Esophagus squamous epithelium (tissue), 5 donors: ENCODE measurements around the gene PNCK. TPM values are rescaled to one million over a fixed set of nuclear protein-coding genes. Genes with fewer than 3 reads are reported as not detected.

Experiments used
- DNase-seq: peaks from one replicate; lab custom pipeline; 2025; lab: John Stamatoyannopoulos, UW
- H3K27ac ChIP-seq, 4 donors: fragments of 200-600 bp; sonication (generic); one replicate each; pipeline ENCODE4 v1.5.1; 2016 to 2019; ENCODE audit warnings: mild to moderate bottlenecking in 1 of 4
- H3K27me3 ChIP-seq, 4 donors: fragments of 200-600 bp; sonication (generic); 1 replicate in 3 of 4; 2 replicates in 1 of 4; pipeline versions ENCODE4 v1.5.1 to v1.6.0; 2017 to 2021; ENCODE audit warnings: antibody characterized with exemption in 1 of 4
- H3K36me3 ChIP-seq, 3 donors: fragments of 200-600 bp; sonication (generic); one replicate each; pipeline ENCODE4 v1.5.1; 2016 to 2019
- H3K4me1 ChIP-seq, 3 donors: fragments of 200-600 bp; sonication (generic); one replicate each; pipeline ENCODE4 v1.5.1; 2017 to 2019
- H3K4me3 ChIP-seq, 4 donors: fragments of 200-600 bp; sonication (generic); 1 replicate in 3 of 4; 2 replicates in 1 of 4; pipeline ENCODE4 v1.5.1; 2016 to 2019; ENCODE audit warnings: mild to moderate bottlenecking in 2 of 4, moderate library complexity in 1 of 4
- H3K9me3 ChIP-seq, 3 donors: fragments of 200-600 bp; sonication (generic); one replicate each; pipeline ENCODE4 v1.5.1; 2016 to 2019
- POLR2A ChIP-seq, 4 donors: fragments of 450-650 bp; IDR thresholded peaks; one replicate each; pipeline ENCODE4 v1.6.1; 2017; ENCODE audit warnings: antibody characterized with exemption in 4 of 4, mild to moderate bottlenecking in 4 of 4, moderate library complexity in 3 of 4
- WGBS, 2 donors: methylation state at CpG; one replicate each; pipeline ENCODE4 v1.1.5; 2018; 5-methylcytosine and 5-hydroxymethylcytosine counted together
- intact Hi-C: fragments of 100-400 bp; cut with DNase I; formaldehyde crosslinking; loops from one replicate; pipeline ENCODE4 v1.15.0; 2022
- total RNA-seq, 4 donors: library from RNA; depleted of rRNA; stranded (reverse); fragments of >200 nt; gene quantifications; one replicate each; pipeline ENCODE4 v1.1.0, GENCODE V29; 2016
- TF ChIP-seq, protein P1 (sequence below), 6 experiments: fragments of 450-650 bp in 4 of 6; fragments of 200-600 bp in 2 of 6; sonication (generic) in 2 of 6; IDR thresholded peaks; one replicate each; pipeline ENCODE4 v1.5.1; 2016 to 2019; ENCODE audit warnings: antibody characterized with exemption in 6 of 6, mild to moderate bottlenecking in 4 of 6, moderate library complexity in 4 of 6
- donor health status: DM: yes; HTN: yes; CAD: no.

The PNCK gene
- total RNA-seq, 4 donors from 2014 or later = 0.82 to 5.7 (median 1.5) TPM; not detected in 1

DNA sequence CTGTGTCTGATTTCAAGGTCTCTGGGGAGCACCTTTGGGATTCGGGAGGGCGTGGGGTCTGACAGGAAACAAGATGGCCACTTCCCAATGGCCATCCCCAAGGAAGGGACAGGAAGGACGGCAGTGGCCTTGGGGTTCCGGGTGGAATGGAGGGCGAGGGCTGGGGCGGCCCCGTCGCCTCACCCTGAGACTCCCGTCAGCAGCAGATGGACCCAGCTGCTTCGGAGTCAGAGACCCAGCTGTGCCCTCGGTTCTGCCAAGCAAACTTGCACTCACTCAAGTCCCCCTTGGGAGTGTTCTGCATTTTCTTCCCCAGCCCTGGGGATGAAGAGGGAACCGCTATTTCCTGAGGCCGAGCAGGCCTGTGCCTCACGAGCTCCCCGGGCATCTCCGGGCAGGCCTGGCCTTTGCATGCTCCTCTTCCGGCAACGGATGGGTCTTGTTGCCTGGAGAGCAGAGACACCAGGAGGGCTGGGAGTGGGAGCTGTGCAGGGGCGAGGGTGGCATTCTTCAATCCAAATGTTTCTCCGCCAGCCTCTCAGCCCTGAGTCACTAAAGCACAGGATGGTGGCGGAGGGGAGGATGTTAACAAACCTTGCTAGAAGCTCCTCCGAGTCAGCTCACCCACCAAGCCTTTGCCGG lies 33.4 kb downstream of the PNCK start:
- H3K9me3 ChIP-seq = no peaks in the 10 kb centered on the region
- H3K27me3 ChIP-seq = peaks cover 0 to 71% (median 19%) of the 10 kb centered on the region in 4 donors
- DNase-seq = no peak
- intact Hi-C loops = no loop called here
- peaks cover 0 to 33% (median 13%) of the 10 kb centered on the region in 3 donors for H3K4me1 ChIP-seq
- H3K27ac ChIP-seq = no peak overlapping the region
- TF ChIP-seq, protein P1, sequence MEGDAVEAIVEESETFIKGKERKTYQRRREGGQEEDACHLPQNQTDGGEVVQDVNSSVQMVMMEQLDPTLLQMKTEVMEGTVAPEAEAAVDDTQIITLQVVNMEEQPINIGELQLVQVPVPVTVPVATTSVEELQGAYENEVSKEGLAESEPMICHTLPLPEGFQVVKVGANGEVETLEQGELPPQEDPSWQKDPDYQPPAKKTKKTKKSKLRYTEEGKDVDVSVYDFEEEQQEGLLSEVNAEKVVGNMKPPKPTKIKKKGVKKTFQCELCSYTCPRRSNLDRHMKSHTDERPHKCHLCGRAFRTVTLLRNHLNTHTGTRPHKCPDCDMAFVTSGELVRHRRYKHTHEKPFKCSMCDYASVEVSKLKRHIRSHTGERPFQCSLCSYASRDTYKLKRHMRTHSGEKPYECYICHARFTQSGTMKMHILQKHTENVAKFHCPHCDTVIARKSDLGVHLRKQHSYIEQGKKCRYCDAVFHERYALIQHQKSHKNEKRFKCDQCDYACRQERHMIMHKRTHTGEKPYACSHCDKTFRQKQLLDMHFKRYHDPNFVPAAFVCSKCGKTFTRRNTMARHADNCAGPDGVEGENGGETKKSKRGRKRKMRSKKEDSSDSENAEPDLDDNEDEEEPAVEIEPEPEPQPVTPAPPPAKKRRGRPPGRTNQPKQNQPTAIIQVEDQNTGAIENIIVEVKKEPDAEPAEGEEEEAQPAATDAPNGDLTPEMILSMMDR (IDR thresholded peaks at IDR 0.05) = no peak
- TF ChIP-seq POLR2A (IDR thresholded peaks at IDR 0.05) = no peak
- H3K4me3 ChIP-seq = no peak overlapping the region
- no peaks in the 10 kb centered on the region for H3K36me3 ChIP-seq
- WGBS, 2 donors = 37% methylated on average over 2 of the region's 23 CpGs; no CpG with 5 or more reads in 1 of the 2 donors

DNA sequence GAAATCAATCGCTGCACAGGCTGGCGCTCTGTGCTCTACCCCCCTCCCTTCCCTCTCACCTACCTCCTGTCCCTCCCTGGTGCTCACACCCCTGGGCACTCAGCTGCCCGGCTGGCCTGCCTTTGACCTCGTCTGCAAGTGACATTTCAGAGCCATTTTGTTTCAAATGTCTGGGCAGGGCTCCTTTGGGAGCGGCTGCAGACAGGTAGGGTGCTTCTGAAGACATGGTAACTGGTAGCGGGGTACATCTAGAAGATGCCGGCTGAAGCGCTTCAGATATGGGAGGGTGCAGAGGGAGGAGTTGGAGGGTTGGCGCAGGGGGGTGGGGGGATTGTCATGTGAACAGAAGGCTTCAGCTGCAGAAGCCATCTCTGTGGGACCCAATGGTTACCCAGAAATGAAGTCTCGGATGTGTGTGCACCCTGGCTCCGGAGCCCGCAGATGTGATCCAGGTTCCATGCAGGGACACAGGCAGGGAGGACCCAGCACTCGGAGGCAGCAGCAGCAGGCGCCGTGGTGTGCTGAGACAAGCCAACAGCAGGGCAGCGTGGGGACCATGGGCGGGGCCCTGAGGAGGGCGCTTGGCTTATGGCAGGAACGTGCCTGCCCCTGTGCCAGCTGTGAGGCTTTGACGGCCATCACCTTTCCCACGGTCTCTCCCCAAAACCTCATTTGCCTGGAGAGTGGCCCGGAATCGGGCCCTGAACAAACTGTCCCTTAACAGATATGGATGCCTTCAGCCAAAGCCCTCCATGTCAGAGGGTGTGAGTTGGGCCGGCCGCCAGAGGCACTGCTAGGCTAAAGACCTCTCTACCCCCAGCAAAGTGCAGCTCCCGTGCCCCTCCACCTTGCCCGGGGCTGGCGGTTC lies 34.2 kb downstream of the PNCK start:
- no peak for TF ChIP-seq POLR2A (IDR thresholded peaks at IDR 0.05)
- TF ChIP-seq, protein P1 (IDR thresholded peaks at IDR 0.05) = no peak
- H3K9me3 ChIP-seq = no peaks in the 10 kb centered on the region
- no peaks in the 10 kb centered on the region for H3K36me3 ChIP-seq
- peaks cover 0 to 27% (median 13%) of the 10 kb centered on the region in 3 donors for H3K4me1 ChIP-seq
- peaks cover 0 to 64% (median 17%) of the 10 kb centered on the region in 4 donors for H3K27me3 ChIP-seq
- 70 to 71% methylated on average over 4 to 9 of the region's 28 CpGs for WGBS, 2 donors
- DNase-seq = no peak
- no peak overlapping the region for H3K4me3 ChIP-seq
- intact Hi-C loops = no loop called here
- H3K27ac ChIP-seq = no peak overlapping the region

DNA sequence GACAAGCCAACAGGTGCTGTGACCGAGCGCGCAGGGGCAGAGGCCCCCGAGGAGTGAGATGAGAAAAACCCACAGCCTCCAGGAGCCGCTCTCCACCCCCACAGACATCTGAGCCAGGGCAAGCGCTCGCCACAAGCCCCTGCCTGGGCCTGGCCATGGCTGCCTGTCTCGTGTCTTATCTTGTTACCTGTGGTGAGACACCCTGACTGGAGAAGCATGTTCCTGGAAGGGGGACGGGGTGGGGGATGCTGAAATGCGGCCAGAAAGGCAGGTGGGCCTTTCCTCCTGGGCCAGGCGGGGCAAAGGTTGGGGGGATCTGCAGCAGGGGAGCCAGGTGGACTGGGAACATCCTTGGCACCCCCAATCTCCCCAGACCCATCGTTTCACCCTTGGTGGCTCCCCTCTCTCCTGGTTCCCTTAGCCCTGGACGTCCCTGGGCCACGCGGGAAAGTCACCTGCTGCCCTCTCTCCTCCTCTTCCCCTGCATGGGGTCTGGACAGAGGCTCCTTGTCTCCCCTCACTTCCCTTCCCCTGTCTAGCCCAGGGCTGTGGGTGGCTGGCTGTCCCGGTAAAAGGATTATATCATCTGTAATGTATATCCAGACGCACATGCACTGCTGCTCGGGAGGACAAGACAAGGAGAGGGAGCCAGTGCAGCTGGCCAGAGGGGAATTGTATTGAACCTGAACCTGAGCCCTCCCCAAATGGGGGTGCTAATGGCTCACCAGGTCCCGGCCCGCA lies 35.0 kb downstream of the PNCK start:
- WGBS, 2 donors = 60% methylated on average over 8 of the region's 20 CpGs; no CpG with 5 or more reads in 1 of the 2 donors
- DNase-seq = no peak
- Histone ChIP-seq H3K9me3 (no peaks in the 10 kb centered on the region), H3K4me1 (peaks cover 0 to 21% (median 10%) of the 10 kb centered on the region in 3 donors), H3K36me3 (no peaks in the 10 kb centered on the region), H3K27ac (no peak overlapping the region), H3K4me3 (no peak overlapping the region), H3K27me3 (peaks cover 0 to 58% (median 17%) of the 10 kb centered on the region in 4 donors)
- intact Hi-C loops = no loop called here
- TF ChIP-seq POLR2A (IDR thresholded peaks at IDR 0.05) = no peak
- TF ChIP-seq, protein P1 (IDR thresholded peaks at IDR 0.05) = no peak

DNA sequence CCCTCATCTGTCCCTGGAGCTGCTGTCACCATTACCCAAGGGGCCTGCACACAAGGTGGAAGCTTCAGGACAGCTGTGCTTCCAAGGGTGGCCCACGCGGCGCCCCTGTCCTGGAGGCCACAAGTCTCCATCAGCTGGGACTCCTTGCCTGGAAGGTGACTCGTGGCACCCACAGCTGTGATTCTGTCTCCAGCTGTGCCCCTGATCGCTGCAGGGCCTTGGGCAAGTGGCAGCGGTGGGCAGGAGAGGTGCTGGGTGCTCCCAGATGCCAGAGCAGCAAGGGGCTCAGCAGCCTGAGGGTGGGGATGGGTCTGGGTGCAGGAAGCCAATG lies 35.6 kb downstream of the PNCK start:
- Histone ChIP-seq H3K27me3 (peaks cover 0 to 52% (median 14%) of the 10 kb centered on the region in 4 donors), H3K4me3 (no peak overlapping the region), H3K4me1 (peaks cover 0 to 15% (median 8%) of the 10 kb centered on the region in 3 donors), H3K9me3 (no peaks in the 10 kb centered on the region), H3K36me3 (no peaks in the 10 kb centered on the region), H3K27ac (no peak overlapping the region)
- 100% methylated on average over 1 of the region's 6 CpGs; no CpG with 5 or more reads in 1 of the 2 donors for WGBS, 2 donors
- intact Hi-C loops = no loop called here
- no peak for DNase-seq
- TF ChIP-seq, protein P1 (IDR thresholded peaks at IDR 0.05) = no peak
- no peak for TF ChIP-seq POLR2A (IDR thresholded peaks at IDR 0.05)
